Ovary (tissue), 3 donors: ENCODE measurements around the gene SULT2B1.

Experiments used
- CTCF ChIP-seq, 3 donors: fragments of 450-650 bp in 2 of 3; fragments of 200-600 bp in 1 of 3; IDR thresholded peaks; one replicate each; pipeline versions ENCODE4 v1.5.1 to v1.8.0; 2016 to 2022; ENCODE audit warnings: antibody characterized with exemption in 3 of 3, mild to moderate bottlenecking in 1 of 3
- POLR2A ChIP-seq: fragments of 450-650 bp; IDR thresholded peaks from one replicate; pipeline ENCODE4 v1.6.1; 2017; ENCODE audit warnings: antibody characterized with exemption, mild to moderate bottlenecking, moderate library complexity
- donor health status: DM: no; HTN: no; CAD: no.

DNA sequence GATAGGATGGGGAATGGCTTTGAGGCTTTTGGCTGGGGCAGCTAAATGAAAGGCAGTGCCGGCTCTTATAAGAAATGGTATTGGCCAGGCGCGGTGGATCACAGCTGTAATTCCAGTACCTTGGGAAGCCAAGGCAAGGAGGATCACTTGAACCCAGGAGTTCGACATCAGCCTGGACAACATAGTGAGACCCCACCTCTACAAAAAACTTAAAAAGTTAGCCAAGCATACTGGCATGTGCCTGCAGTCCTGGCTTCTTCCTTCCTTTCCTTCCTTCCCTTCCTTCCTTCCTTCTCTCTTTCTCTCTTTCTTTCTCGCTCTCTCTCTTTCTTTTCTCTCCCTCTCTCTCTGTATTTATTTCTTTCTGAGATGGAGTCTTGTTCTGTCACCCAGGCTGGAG, 90.9 kb downstream of the SULT2B1 start:
- TF ChIP-seq CTCF (IDR thresholded peaks at IDR 0.05) (no peak), POLR2A (no peak)
